ENCODE results near the gene PPFIBP2.

Gene PPFIBP2

DNA sequence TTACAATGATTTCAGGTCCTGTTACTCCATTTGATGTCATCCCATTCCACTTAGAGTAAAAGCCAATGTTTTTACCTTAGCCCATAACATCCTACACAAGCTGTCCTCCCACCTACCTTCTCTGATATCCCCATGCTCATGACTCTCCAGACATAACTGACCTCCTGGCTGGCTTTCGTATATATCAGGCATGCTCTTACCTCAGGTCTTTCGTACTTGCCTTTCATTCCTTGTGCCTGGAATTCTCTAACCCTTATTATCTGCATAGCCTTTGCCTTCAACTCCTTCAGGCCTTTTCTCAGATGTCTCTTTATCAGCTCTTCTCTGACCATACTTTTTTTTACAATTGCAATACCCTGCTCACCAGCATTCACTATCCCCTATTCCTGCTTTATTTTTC, 169.8 kb downstream of the PPFIBP2 start:
- no peaks in the 10 kb centered on the region for H3K36me3 ChIP-seq (ENCODE audit: control insufficient read depth in 2 of 2, insufficient read depth in 1 of 2, low read length in 2 of 2)
- H3K4me1 ChIP-seq (ENCODE audit: control insufficient read depth, insufficient read depth, low read length): no peaks in the 10 kb centered on the region
- H3K4me3 ChIP-seq (ENCODE audit: low read depth, low read length): no peak overlapping the region
- TF ChIP-seq ZBTB7A (tag by site-specific recombination; IDR thresholded peaks at IDR 0.05; ENCODE audit: low read depth) (no peak), ZNF521 (tag by site-specific recombination; IDR thresholded peaks at IDR 0.05) (no peak), ZNF621 (tag by site-specific recombination; IDR thresholded peaks at IDR 0.05) (no peak), ZNF248 (tag by site-specific recombination; IDR thresholded peaks at IDR 0.05) (no peak)
- TF ChIP-seq, protein P1, sequence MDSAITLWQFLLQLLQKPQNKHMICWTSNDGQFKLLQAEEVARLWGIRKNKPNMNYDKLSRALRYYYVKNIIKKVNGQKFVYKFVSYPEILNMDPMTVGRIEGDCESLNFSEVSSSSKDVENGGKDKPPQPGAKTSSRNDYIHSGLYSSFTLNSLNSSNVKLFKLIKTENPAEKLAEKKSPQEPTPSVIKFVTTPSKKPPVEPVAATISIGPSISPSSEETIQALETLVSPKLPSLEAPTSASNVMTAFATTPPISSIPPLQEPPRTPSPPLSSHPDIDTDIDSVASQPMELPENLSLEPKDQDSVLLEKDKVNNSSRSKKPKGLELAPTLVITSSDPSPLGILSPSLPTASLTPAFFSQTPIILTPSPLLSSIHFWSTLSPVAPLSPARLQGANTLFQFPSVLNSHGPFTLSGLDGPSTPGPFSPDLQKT (IDR thresholded peaks at IDR 0.05; ENCODE audit: borderline replicate concordance, low read depth, low read length): no peak
- TF ChIP-seq, protein P2, sequence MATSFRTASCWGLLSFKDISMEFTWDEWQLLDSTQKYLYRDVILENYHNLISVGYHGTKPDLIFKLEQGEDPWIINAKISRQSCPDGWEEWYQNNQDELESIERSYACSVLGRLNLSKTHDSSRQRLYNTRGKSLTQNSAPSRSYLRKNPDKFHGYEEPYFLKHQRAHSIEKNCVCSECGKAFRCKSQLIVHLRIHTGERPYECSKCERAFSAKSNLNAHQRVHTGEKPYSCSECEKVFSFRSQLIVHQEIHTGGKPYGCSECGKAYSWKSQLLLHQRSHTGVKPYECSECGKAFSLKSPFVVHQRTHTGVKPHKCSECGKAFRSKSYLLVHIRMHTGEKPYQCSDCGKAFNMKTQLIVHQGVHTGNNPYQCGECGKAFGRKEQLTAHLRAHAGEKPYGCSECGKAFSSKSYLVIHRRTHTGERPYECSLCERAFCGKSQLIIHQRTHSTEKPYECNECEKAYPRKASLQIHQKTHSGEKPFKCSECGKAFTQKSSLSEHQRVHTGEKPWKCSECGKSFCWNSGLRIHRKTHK (tag by site-specific recombination; IDR thresholded peaks at IDR 0.05): no peak
- TF ChIP-seq, protein P3, sequence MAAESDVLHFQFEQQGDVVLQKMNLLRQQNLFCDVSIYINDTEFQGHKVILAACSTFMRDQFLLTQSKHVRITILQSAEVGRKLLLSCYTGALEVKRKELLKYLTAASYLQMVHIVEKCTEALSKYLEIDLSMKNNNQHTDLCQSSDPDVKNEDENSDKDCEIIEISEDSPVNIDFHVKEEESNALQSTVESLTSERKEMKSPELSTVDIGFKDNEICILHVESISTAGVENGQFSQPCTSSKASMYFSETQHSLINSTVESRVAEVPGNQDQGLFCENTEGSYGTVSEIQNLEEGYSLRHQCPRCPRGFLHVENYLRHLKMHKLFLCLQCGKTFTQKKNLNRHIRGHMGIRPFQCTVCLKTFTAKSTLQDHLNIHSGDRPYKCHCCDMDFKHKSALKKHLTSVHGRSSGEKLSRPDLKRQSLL (tag by site-specific recombination; IDR thresholded peaks at IDR 0.05): no peak
- CTCF ChIA-PET: no interaction called here
- POLR2A ChIA-PET: no interaction called here
- no peak overlapping the region for H3K27ac ChIP-seq (ENCODE audit: extremely low read depth, low read depth, low read length)
- no peaks in the 10 kb centered on the region for H3K9me3 ChIP-seq (ENCODE audit: control insufficient read depth, insufficient read depth, low read depth, low read length)

DNA sequence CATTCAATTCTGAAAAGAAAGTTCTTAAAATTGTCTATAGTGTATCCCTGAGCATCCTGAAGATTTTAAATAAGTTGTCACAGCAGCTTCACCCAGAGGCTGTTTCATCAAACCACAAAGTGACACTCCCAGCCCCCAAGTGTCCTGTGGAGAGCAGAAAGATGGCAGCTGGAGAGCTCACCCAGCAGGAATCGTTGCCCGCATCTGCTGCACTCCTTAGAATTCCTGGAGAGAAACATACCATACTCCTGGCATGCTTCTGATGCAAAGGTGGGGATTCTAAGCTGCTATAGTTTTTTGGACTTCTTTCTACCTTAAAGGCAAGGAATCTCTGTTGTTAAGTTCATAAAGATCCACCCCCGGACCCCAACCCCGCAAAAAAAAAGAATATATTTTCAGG, 173.0 kb downstream of the PPFIBP2 start:
- ChIA-PET CTCF (interaction anchor here (0.6 to 3.4 kb wide), 11 partner anchors 9 to 932 kb away, joined by 3 to 19 read pairs (median 3); partner anchors contain the start of gene OR10A2), POLR2A (no interaction called here)
- H3K27ac ChIP-seq (ENCODE audit: extremely low read depth, low read depth, low read length): no peak overlapping the region
- no peaks in the 10 kb centered on the region; the same call in none of the 2 replicates for H3K4me1 ChIP-seq (ENCODE audit: control insufficient read depth, insufficient read depth, low read length)
- no peaks in the 10 kb centered on the region for H3K36me3 ChIP-seq (ENCODE audit: control insufficient read depth in 2 of 2, insufficient read depth in 1 of 2, low read length in 2 of 2)
- no peak for TF ChIP-seq MZF1 (tag by site-specific recombination; IDR thresholded peaks at IDR 0.05; ENCODE audit: borderline replicate concordance)
- no peak for TF ChIP-seq RBAK (tag by site-specific recombination; IDR thresholded peaks at IDR 0.05)
- no peak for TF ChIP-seq ZNF510 (tag by site-specific recombination; IDR thresholded peaks at IDR 0.05; ENCODE audit: insufficient replicate concordance)
- TF ChIP-seq ZSCAN23 (tag by site-specific recombination; IDR thresholded peaks at IDR 0.05): no peak
- TF ChIP-seq ZNF792 (tag by site-specific recombination; IDR thresholded peaks at IDR 0.05): no peak
- TF ChIP-seq WT1 (tag by site-specific recombination; IDR thresholded peaks at IDR 0.05): no peak
- no peak for TF ChIP-seq ZNF658 (tag by site-specific recombination; IDR thresholded peaks at IDR 0.05)
- TF ChIP-seq ZNF433 (tag by site-specific recombination; IDR thresholded peaks at IDR 0.05; ENCODE audit: low read depth): no peak
- TF ChIP-seq ZNF221 (tag by site-specific recombination; IDR thresholded peaks at IDR 0.05; ENCODE audit: borderline replicate concordance): no peak
- TF ChIP-seq, protein P4, sequence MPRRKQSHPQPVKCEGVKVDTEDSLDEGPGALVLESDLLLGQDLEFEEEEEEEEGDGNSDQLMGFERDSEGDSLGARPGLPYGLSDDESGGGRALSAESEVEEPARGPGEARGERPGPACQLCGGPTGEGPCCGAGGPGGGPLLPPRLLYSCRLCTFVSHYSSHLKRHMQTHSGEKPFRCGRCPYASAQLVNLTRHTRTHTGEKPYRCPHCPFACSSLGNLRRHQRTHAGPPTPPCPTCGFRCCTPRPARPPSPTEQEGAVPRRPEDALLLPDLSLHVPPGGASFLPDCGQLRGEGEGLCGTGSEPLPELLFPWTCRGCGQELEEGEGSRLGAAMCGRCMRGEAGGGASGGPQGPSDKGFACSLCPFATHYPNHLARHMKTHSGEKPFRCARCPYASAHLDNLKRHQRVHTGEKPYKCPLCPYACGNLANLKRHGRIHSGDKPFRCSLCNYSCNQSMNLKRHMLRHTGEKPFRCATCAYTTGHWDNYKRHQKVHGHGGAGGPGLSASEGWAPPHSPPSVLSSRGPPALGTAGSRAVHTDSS (tag by site-specific recombination; IDR thresholded peaks at IDR 0.05): no peak
- no peak for TF ChIP-seq GLI4 (tag by site-specific recombination; IDR thresholded peaks at IDR 0.05)
- no peak for TF ChIP-seq KLF10 (tag by site-specific recombination; IDR thresholded peaks at IDR 0.05)
- TF ChIP-seq HOXC10 (CRISPR knock-in tag; IDR thresholded peaks at IDR 0.05): no peak
- no peak overlapping the region for H3K4me3 ChIP-seq (ENCODE audit: low read depth, low read length)
- H3K9me3 ChIP-seq (ENCODE audit: control insufficient read depth, insufficient read depth, low read depth, low read length): no peaks in the 10 kb centered on the region

Measured in HEK293 (cell line).